OCI-M1 (cell line): ENCODE data around the gene GPR107.
A peak's percentile ranks its signal among the peaks of the same experiment; 100 is the strongest.

Source experiments
- DNase-seq: peaks from one replicate; lab custom pipeline; 2025; lab: John Stamatoyannopoulos, UW

GPR107 gene

GRCh38 chr9:130183133-130183762, 129.5 kb downstream of the GPR107 start:
- DNase-seq: no peak

DNA sequence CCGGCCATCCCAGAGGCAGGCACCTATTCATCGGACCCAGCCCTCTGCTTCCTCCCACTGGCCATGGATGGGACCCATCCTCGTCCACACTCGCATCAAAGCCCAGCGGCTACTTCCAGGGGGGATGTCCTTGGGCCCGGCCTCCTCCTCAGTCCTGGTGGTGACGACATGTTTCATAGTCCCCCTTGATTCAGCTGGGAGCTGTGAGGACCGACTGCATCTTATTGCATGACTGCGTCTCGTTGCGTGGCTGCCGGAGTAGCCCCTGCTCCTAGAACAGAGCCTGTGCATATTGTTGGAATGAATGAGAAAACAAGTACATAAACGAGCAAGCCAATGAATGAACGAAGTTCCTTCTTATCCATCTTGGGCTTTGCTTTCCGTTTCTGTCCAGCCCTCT, 131.3 kb downstream of the GPR107 start:
- DNase-seq: no peak

DNA sequence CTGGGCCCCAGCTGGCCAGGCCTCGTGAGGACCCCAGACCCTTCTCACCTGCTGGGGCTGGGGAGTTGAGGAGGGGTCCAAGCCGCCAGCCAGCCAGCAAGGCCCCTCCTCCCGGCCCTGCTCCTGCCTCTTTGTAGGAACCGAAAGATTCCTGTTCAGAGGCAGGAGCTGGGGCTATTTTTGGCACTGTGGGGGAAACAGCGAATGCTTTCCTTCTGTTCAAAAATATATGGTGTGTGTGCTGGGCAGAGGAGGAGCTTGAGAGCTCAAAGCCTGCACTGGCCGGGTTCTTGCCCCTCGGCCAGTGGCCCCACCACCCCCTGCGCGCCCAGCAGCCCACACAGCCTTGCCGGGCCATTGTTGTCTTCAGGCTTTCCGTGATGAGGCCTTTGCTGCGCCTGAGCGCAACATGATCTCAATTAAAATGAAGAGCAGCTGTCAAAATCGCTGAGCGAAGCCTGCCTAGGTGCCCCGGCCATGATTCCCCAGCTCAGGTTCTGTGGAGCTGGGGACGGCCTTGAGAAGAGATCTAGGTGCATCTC, 131.9 kb downstream of the GPR107 start:
- no peak for DNase-seq

DNA sequence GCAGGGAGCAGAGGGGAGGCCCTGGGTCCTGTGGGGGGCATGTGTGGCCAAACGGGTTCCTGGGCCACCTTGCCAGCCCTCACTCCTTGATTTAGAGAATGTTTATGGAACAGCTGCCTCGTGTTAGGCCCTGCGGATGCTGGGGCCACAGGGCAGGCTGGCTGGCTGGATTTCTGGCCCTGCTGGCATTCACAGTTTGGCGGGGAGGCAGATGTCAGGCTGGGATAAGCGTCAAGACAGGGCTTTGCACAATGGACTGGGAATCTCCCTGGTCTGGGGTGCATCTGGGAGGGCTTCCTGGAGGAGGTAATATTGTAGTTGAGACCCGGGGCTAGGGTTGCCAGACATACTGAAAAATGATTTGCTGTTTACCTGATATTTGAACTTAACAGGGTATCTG, 132.3 kb downstream of the GPR107 start:
- DNase-seq: no peak

GRCh38 chr9:130186839-130187522, 133.3 kb downstream of the GPR107 start:
- peak; percentile 69 for DNase-seq

DNA sequence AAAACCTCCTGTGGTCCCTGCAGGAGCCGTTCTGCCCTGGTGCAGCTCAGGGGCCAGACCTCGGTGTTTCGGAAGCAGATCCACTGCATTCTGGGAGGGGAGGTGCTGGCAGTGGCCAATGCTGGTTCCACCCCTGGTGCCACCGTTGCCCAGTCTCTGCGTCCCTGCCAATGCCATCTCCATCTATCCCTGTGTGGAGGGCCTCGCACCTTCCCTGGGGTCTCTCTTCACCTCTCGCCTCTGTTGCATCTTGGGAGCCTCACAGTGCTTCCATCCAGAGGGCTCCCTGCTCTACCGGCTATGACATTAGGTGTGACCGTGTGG, 133.8 kb downstream of the GPR107 start:
- DNase-seq: no peak

DNA sequence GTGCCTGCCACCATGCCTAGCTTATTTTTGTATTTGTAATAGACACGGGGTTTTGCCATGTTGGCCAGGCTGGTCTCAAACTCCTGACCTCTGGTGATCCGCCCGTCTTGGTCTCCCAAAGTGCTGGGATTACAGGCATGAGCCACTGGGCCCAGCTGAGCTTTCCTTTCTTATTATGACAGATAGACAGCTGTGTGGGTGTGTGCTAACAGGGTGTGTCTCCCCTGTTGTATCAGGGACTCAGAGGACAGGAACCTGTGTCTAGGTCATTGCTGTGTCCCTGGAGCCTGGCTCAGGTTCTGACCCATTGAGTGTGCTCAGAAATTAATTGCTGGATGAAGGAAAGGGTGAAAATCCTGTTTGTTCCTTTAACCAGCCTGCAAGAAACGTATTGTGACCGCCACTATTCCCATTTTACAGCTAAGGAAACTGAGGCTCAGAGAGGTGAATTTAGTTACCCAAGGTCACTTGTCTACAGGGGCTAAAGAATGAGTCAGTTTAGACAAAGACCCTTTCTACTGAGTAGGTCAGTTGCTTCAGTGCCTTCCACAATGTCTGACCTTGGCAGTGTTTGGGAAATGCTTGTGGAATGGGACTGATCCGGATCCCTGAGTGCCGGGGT, 135.3 kb downstream of the GPR107 start:
- no peak for DNase-seq
